H1 (cell line): ENCODE results near the gene ETV1. TPM values are rescaled to one million over a fixed set of nuclear protein-coding genes. Genes with fewer than 3 reads are reported as not detected.

Source experiments
- CTCF ChIA-PET: fragments of 300-600 bp; sonication (Branson Sonifier 250); formaldehyde crosslinking; loops from one replicate; lab custom pipeline; 2021; ENCODE audit not compliant: partially characterized antibody; lab: Charles Lee
- POLR2A ChIA-PET: fragments of 300-600 bp; sonication (Branson Sonifier 250); formaldehyde crosslinking; loops from one replicate; lab custom pipeline; 2021; ENCODE audit warnings: inconsistent platforms; ENCODE audit not compliant: partially characterized antibody; lab: Charles Lee
- DNase-seq, 2 experiments: peaks; one replicate each; pipeline versions ENCODE4 v3.0.0 to v3.0.0-alpha.2; 2010 to 2022; ENCODE audit warnings: low spot score in 2 of 2, low read depth in 1 of 2, mixed read lengths in 1 of 2
- FAIRE-seq: peaks from 2 replicates; lab custom pipeline; 2011; peaks lifted over from hg19 to GRCh38; lab: Jason Lieb, UNC
- H2AFZ ChIP-seq: 2 replicates; pipeline ENCODE4 v1.8.1; 2012; ENCODE audit warnings: low read length, inconsistent platforms
- H2AK5ac ChIP-seq: 2 replicates; pipeline ENCODE4 v1.6.1; 2013; ENCODE audit warnings: low read depth, low read length
- H2BK120ac ChIP-seq: replicated peaks from 2 replicates; pipeline ENCODE3; 2013; ENCODE audit warnings: low read depth, low read length, inconsistent platforms
- H2BK12ac ChIP-seq: 2 replicates; pipeline ENCODE4 v1.6.1; 2013; ENCODE audit warnings: low read depth, low read length
- H2BK15ac ChIP-seq: 2 replicates; pipeline ENCODE4 v1.6.1; 2013; ENCODE audit warnings: low read length
- H2BK20ac ChIP-seq: 2 replicates; pipeline ENCODE4 v1.6.1; 2013; ENCODE audit warnings: low read length
- H2BK5ac ChIP-seq: 2 replicates; pipeline ENCODE4 v1.6.1; 2013; ENCODE audit warnings: low read depth, low read length
- H3K14ac ChIP-seq: 2 replicates; pipeline ENCODE4 v1.6.1; 2013; ENCODE audit warnings: inconsistent platforms; ENCODE audit not compliant: insufficient read length
- H3K18ac ChIP-seq: 2 replicates; pipeline ENCODE4 v1.6.1; 2013; ENCODE audit warnings: low read length; ENCODE audit errors: extremely low read depth
- H3K23ac ChIP-seq: 2 replicates; pipeline ENCODE4 v1.6.1; 2013; ENCODE audit warnings: inconsistent platforms; ENCODE audit not compliant: insufficient read length
- H3K23me2 ChIP-seq: 2 replicates; pipeline ENCODE4 v1.6.1; 2013; ENCODE audit warnings: low read depth, low read length
- H3K27ac ChIP-seq: 2 replicates; pipeline ENCODE4 v1.6.1; 2011; ENCODE audit warnings: low read depth, low read length, inconsistent platforms
- H3K27me3 ChIP-seq, 4 experiments: replicated peaks in 1 of 4; 1 replicate in 1 of 4; 2 replicates in 3 of 4; pipeline versions ENCODE4 v1.6.1 to v1.8.1; 2011 to 2013; ENCODE audit warnings: low read length in 3 of 4, mild to moderate bottlenecking in 3 of 4, inconsistent platforms in 2 of 4, mixed read lengths in 2 of 4, moderate library complexity in 1 of 4; ENCODE audit not compliant: control insufficient read depth in 3 of 4, insufficient read depth in 3 of 4; ENCODE audit errors: extremely low read depth in 1 of 4
- H3K36me3 ChIP-seq, 4 experiments: 2 replicates each; pipeline versions ENCODE4 v1.6.1 to v1.8.1; 2011 to 2013; ENCODE audit warnings: mild to moderate bottlenecking in 4 of 4, low read length in 3 of 4, moderate library complexity in 2 of 4, control low read depth in 1 of 4, inconsistent platforms in 1 of 4; ENCODE audit not compliant: insufficient read depth in 4 of 4, control insufficient read depth in 2 of 4
- H3K4ac ChIP-seq: replicated peaks from 2 replicates; pipeline ENCODE3; 2013; ENCODE audit warnings: low read length, low read depth, mixed read lengths, inconsistent platforms; ENCODE audit not compliant: insufficient read length
- H3K4me1 ChIP-seq, 4 experiments: replicated peaks in 1 of 4; 1 replicate in 1 of 4; 2 replicates in 3 of 4; pipeline versions ENCODE4 v1.6.1 to v1.8.1; 2011 to 2013; ENCODE audit warnings: low read length in 3 of 4, inconsistent platforms in 2 of 4, mixed read lengths in 1 of 4; ENCODE audit not compliant: insufficient read depth in 4 of 4, control insufficient read depth in 3 of 4
- H3K4me2 ChIP-seq, 2 experiments: 2 replicates each; pipeline versions ENCODE4 v1.6.1 to v1.8.1; 2011 to 2013; ENCODE audit warnings: low read depth in 2 of 2, low read length in 2 of 2, control low read depth in 1 of 2, inconsistent platforms in 1 of 2, mild to moderate bottlenecking in 1 of 2; ENCODE audit not compliant: insufficient read depth in 1 of 2
- H3K4me3 ChIP-seq, 4 experiments: fragments of 200-600, 300-600 bp in 1 of 4; sonication (generic), shearing (Covaris generic), sonication (Bioruptor Twin) in 1 of 4; 2 replicates each; pipeline versions ENCODE4 v1.5.1 to v1.8.1; 2011 to 2016; ENCODE audit warnings: low read length in 4 of 4, low read depth in 3 of 4, control low read depth in 2 of 4, inconsistent platforms in 2 of 4, mild to moderate bottlenecking in 2 of 4, mixed read lengths in 1 of 4, moderate library complexity in 1 of 4; ENCODE audit not compliant: insufficient read depth in 2 of 4; ENCODE audit errors: extremely low read depth in 1 of 4
- H3K56ac ChIP-seq: replicated peaks from 2 replicates; pipeline ENCODE3; 2013; ENCODE audit warnings: low read depth, mild to moderate bottlenecking, mixed read lengths, low read length, inconsistent platforms; ENCODE audit not compliant: insufficient read length
- H3K79me1 ChIP-seq: 2 replicates; pipeline ENCODE4 v1.6.1; 2013; ENCODE audit warnings: low read depth, low read length, control low read depth
- H3K79me2 ChIP-seq, 2 experiments: 2 replicates each; pipeline versions ENCODE4 v1.6.1 to v1.8.1; 2012 to 2013; ENCODE audit warnings: low read length in 2 of 2, mild to moderate bottlenecking in 2 of 2, inconsistent platforms in 1 of 2; ENCODE audit not compliant: insufficient read depth in 2 of 2, control insufficient read depth in 1 of 2
- H3K9ac ChIP-seq, 4 experiments: replicated peaks in 1 of 4; 1 replicate in 1 of 4; 2 replicates in 3 of 4; pipeline versions ENCODE4 v1.6.1 to v1.8.1; 2011 to 2013; ENCODE audit warnings: low read depth in 3 of 4, low read length in 3 of 4, control low read depth in 2 of 4, mild to moderate bottlenecking in 2 of 4, moderate library complexity in 2 of 4, inconsistent platforms in 1 of 4; ENCODE audit errors: extremely low read depth in 1 of 4
- H3K9me3 ChIP-seq, 2 experiments: 2 replicates each; pipeline versions ENCODE4 v1.6.1 to v1.8.1; 2012 to 2013; ENCODE audit warnings: mild to moderate bottlenecking in 2 of 2, moderate library complexity in 2 of 2, control low read depth in 1 of 2, inconsistent platforms in 1 of 2, low read depth in 1 of 2, low read length in 1 of 2, mixed read lengths in 1 of 2; ENCODE audit not compliant: insufficient read depth in 2 of 2
- H4K20me1 ChIP-seq, 2 experiments: replicated peaks in 1 of 2; 2 replicates each; pipeline versions ENCODE3 to v1.8.1; 2011 to 2013; ENCODE audit warnings: inconsistent platforms in 2 of 2, low read length in 2 of 2, mild to moderate bottlenecking in 1 of 2; ENCODE audit not compliant: insufficient read depth in 2 of 2, control insufficient read depth in 1 of 2
- H4K5ac ChIP-seq: 2 replicates; pipeline ENCODE4 v1.6.1; 2013; ENCODE audit warnings: low read length, low read depth, mixed read lengths, inconsistent platforms; ENCODE audit not compliant: insufficient read length
- H4K8ac ChIP-seq: 2 replicates; pipeline ENCODE4 v1.8.0; 2013; ENCODE audit warnings: mild to moderate bottlenecking, moderate library complexity, low read length, inconsistent platforms; ENCODE audit not compliant: insufficient read depth; ENCODE audit errors: extremely low read depth
- H4K91ac ChIP-seq: replicated peaks from 2 replicates; pipeline ENCODE3; 2013; ENCODE audit warnings: low read length, mixed read lengths, inconsistent platforms; ENCODE audit not compliant: insufficient read length
- BCL11A ChIP-seq, 2 experiments: IDR thresholded peaks; one replicate each; pipeline ENCODE4 v1.6.1; 2011; ENCODE audit warnings: low read depth in 2 of 2, low read length in 2 of 2, mild to moderate bottlenecking in 2 of 2
- CREB1 ChIP-seq: IDR thresholded peaks from 2 replicates; pipeline ENCODE4 v1.6.1; 2012; ENCODE audit warnings: inconsistent platforms
- CTBP2 ChIP-seq: IDR thresholded peaks from 2 replicates; pipeline ENCODE4 v1.7.0; 2011; ENCODE audit warnings: borderline replicate concordance, mild to moderate bottlenecking, moderate library complexity, mixed read lengths, low read length; ENCODE audit not compliant: insufficient read depth, insufficient read length
- CTCF ChIP-seq, 3 experiments: IDR thresholded peaks; 1 replicate in 2 of 3; 2 replicates in 1 of 3; pipeline versions ENCODE4 v1.5.1 to v1.6.1; 2011; ENCODE audit warnings: low read length in 3 of 3, mild to moderate bottlenecking in 3 of 3, inconsistent platforms in 2 of 3, low read depth in 1 of 3, moderate library complexity in 1 of 3; ENCODE audit not compliant: insufficient read depth in 1 of 3; ENCODE audit errors: control extremely low read depth in 1 of 3
- MAX ChIP-seq: IDR thresholded peaks from 2 replicates; pipeline ENCODE4 v1.6.1; 2012; ENCODE audit warnings: inconsistent platforms
- RAD21 ChIP-seq, 2 experiments: IDR thresholded peaks in 1 of 2; conservative IDR thresholded peaks in 1 of 2; 2 replicates each; pipeline ENCODE4 v1.6.1; 2011; ENCODE audit warnings: low read depth in 2 of 2, low read length in 2 of 2, improper control_type of control experiment in 1 of 2, inconsistent platforms in 1 of 2, mild to moderate bottlenecking in 1 of 2, moderate library complexity in 1 of 2
- RFX5 ChIP-seq: IDR thresholded peaks from 2 replicates; pipeline ENCODE4 v1.6.1; 2011; ENCODE audit warnings: low read depth, low read length, improper control_type of control experiment, borderline replicate concordance
- SUZ12 ChIP-seq: fragments of 200-600 bp; sonication (generic); IDR thresholded peaks from 2 replicates; pipeline ENCODE4 v1.6.1; 2012; ENCODE audit warnings: mild to moderate bottlenecking, inconsistent platforms, low read length, moderate library complexity, mixed read lengths
- WGBS, 2 experiments: shearing (Covaris generic) in 1 of 2; methylation state at CpG; one replicate each; pipeline versions ENCODE4 v1.1.6 to v1.1.7; 2013 to 2015; ENCODE audit warnings: low lambda C conversion rate in 2 of 2, mixed read lengths in 2 of 2, inconsistent platforms in 1 of 2, low coverage in 1 of 2, missing lambda C conversion rate in 1 of 2; ENCODE audit not compliant: insufficient replicate concordance in 2 of 2, insufficient coverage in 1 of 2, insufficient read length in 1 of 2; ENCODE audit errors: extremely low coverage in 1 of 2, missing lambda C conversion rate in 1 of 2; 5-methylcytosine and 5-hydroxymethylcytosine counted together
- polyA plus RNA-seq, 7 experiments: library from polyadenylated mRNA; depleted of rRNA in 3 of 7; stranded (reverse) in 5 of 7; unstranded in 2 of 7; fragments of >200 nt in 5 of 7; fragments of 200-250 nt in 2 of 7; gene quantifications; 1 replicate in 5 of 7; 2 replicates in 1 of 7; 4 replicates in 1 of 7; pipeline versions ENCODE4 v1.2.1 to v1.2.3, GENCODE V29; 2011 to 2013; ENCODE audit warnings: missing spikeins in 2 of 7, mixed read lengths in 2 of 7
- total RNA-seq: library from RNA; stranded (reverse); fragmentation: NEBNext Ultra II Directional; extraction: Animal tissue kit (Norgen Biotek cat#: 25700); gene quantifications from 2 replicates; pipeline ENCODE4 v1.2.1, GENCODE V29; 2021

Gene ETV1
- total and polyA plus RNA-seq, 2 of the 8 experiments (the other 6 are each of a cell fraction or from before 2014, with no cell fraction given), result 58.3 to 91.2 TPM

GRCh38 chr7:13948019-13948801 is 41.3 kb downstream of the ETV1 start:
- Histone ChIP-seq H3K9ac (no peak overlapping the region), H4K91ac (no peak overlapping the region), H3K23ac (no peak overlapping the region), H2BK15ac (no peak overlapping the region), H3K14ac (no peak overlapping the region), H2AFZ (no peak overlapping the region), H2BK20ac (no peak overlapping the region), H4K20me1 (peaks cover 0 to 2% of the 10 kb centered on the region in 2 experiments), H2BK120ac (no peak overlapping the region), H3K23me2 (no peaks in the 10 kb centered on the region; the same call in 1 of the 2 replicates), H4K5ac (no peak overlapping the region), H3K18ac (no peak overlapping the region), H4K8ac (no peak overlapping the region), H3K4me2 (no peak overlapping the region), H3K36me3 (no peaks in the 10 kb centered on the region; a peak in 1 of 8 replicates), H2AK5ac (no peak overlapping the region), H3K9me3 (no peaks in the 10 kb centered on the region), H3K4ac (no peak overlapping the region), H3K79me1 (peaks cover 3% of the 10 kb centered on the region; the same call in 1 of the 2 replicates), H2BK12ac (no peak overlapping the region), H2BK5ac (no peak overlapping the region), H3K4me1 (peaks cover 0 to 4% (median 2%) of the 10 kb centered on the region in 4 experiments; a peak in 3 of 7 replicates), H3K27ac (no peak overlapping the region), H3K56ac (no peak overlapping the region), H3K4me3 (no peak overlapping the region), H3K27me3 (no peaks in the 10 kb centered on the region), H3K79me2 (peaks cover 0 to 28% of the 10 kb centered on the region in 2 experiments; a peak in 2 of 4 replicates)
- ChIA-PET CTCF (interaction anchor here (1.3 kb wide), 1 partner anchor 41 kb away, joined by 4 read pairs; the partner anchor contains the start of gene ETV1), POLR2A (interaction anchor here (1.1 to 1.7 kb wide), 2 partner anchors 41 to 42 kb away, joined by 3 to 4 read pairs; partner anchors contain the start of gene ETV1)
- FAIRE-seq (no peak), DNase-seq (no peak)
- WGBS, 2 experiments, result 94% methylated on average over 9 of the region's 9 CpGs; no CpG with 5 or more reads in 1 of the 2 experiments
- TF ChIP-seq BCL11A (IDR thresholded peaks at IDR 0.05; ENCODE audit: low read depth in 2 of 2, low read length in 2 of 2) (no peak), MAX (no peak), CREB1 (no peak), RAD21 (IDR thresholded peaks at IDR 0.05 in 1 of 2, conservative IDR thresholded peaks at IDR 0.05 in 1 of 2; ENCODE audit: low read depth in 2 of 2, low read length in 2 of 2) (no peak), CTBP2 (no peak), CTCF (IDR thresholded peaks at IDR 0.05; ENCODE audit: control extremely low read depth in 1 of 3, insufficient read depth in 1 of 3, low read depth in 1 of 3, low read length in 3 of 3) (no peak), SUZ12 (no peak), RFX5 (no peak)
